ENCODE measurements around the gene KCNJ15.

GRCh38 chr21:38307771-38308531, 51.2 kb downstream of the KCNJ15 start:
- TF ChIP-seq POLR2AphosphoS5 (IDR thresholded peaks at IDR 0.05) (no peak), POLR2A (IDR thresholded peaks at IDR 0.05) (no peak)

Data from transverse colon (tissue), 3 donors.